CMK (cell line): ENCODE results near the gene NDUFA8.
"Not testable (repeated sequence)": the region's sequence is repeated elsewhere in the genome, so short reads cannot be mapped to it uniquely, and the experiment has no call there.

Source experiments
- DNase-seq: peaks from one replicate; pipeline ENCODE4 v3.0.0-alpha.2; 2010; ENCODE audit warnings: low read depth

NDUFA8 gene

GRCh38 chr9:122121391-122121790 is 38.2 kb downstream of the NDUFA8 start:
- DNase-seq, result no peak

- no peak for DNase-seq
Measured at GRCh38 chr9:122120316-122121071, 39.1 kb downstream of the NDUFA8 start.

GRCh38 chr9:122119721-122120120 is 39.9 kb downstream of the NDUFA8 start:
- no peak for DNase-seq

GRCh38 chr9:122119166-122119521 is 40.4 kb downstream of the NDUFA8 start:
- DNase-seq, result no peak

GRCh38 chr9:122118343-122119165 is 41.0 kb downstream of the NDUFA8 start:
- no peak for DNase-seq

- not testable (repeated sequence) for DNase-seq
Measured at GRCh38 chr9:122117241-122117640, 42.3 kb downstream of the NDUFA8 start.

GRCh38 chr9:122116448-122117173 is 43.0 kb downstream of the NDUFA8 start:
- DNase-seq, result no peak

GRCh38 chr9:122116040-122116439 is 43.5 kb downstream of the NDUFA8 start:
- DNase-seq, result no peak

GRCh38 chr9:122115176-122116035 is 44.2 kb downstream of the NDUFA8 start:
- no peak for DNase-seq

GRCh38 chr9:122113574-122113973 is 46.0 kb downstream of the NDUFA8 start:
- DNase-seq, result no peak

- DNase-seq, result no peak
Measured at GRCh38 chr9:122112238-122112637, 47.3 kb downstream of the NDUFA8 start.

- no peak for DNase-seq
Measured at GRCh38 chr9:122111413-122112085, 48.0 kb downstream of the NDUFA8 start.

GRCh38 chr9:122110100-122110833 is 49.3 kb downstream of the NDUFA8 start:
- no peak for DNase-seq

- DNase-seq, result no peak
Measured at GRCh38 chr9:122109035-122109813, 50.4 kb downstream of the NDUFA8 start.

GRCh38 chr9:122107291-122107805 is 52.2 kb downstream of the NDUFA8 start:
- no peak for DNase-seq

- no peak for DNase-seq
Measured at GRCh38 chr9:122106576-122106975, 53.0 kb downstream of the NDUFA8 start.

GRCh38 chr9:122103985-122104384 is 55.6 kb downstream of the NDUFA8 start:
- DNase-seq, result no peak

- no peak for DNase-seq
Measured at GRCh38 chr9:122102156-122102555, 57.4 kb downstream of the NDUFA8 start.

- DNase-seq, result no peak
Measured at GRCh38 chr9:122100756-122101155, 58.8 kb downstream of the NDUFA8 start.
